H1 (cell line): ENCODE data around the gene DPP3. TPM values are rescaled to one million over a fixed set of nuclear protein-coding genes. Genes with fewer than 3 reads are reported as not detected.

Experiments
- BACH1 ChIP-seq: IDR thresholded peaks from 2 replicates; pipeline ENCODE4 v1.6.1; 2012; ENCODE audit warnings: low read length, improper control_type of control experiment
- BRCA1 ChIP-seq: IDR thresholded peaks from 2 replicates; pipeline ENCODE4 v1.6.1; 2012; ENCODE audit warnings: low read depth, low read length, improper control_type of control experiment
- CHD2 ChIP-seq: IDR thresholded peaks from 2 replicates; pipeline ENCODE4 v1.6.1; 2012; ENCODE audit warnings: low read length, improper control_type of control experiment
- CREB1 ChIP-seq: IDR thresholded peaks from 2 replicates; pipeline ENCODE4 v1.6.1; 2012; ENCODE audit warnings: inconsistent platforms
- FOSL1 ChIP-seq: IDR thresholded peaks from 2 replicates; pipeline ENCODE4 v1.6.1; 2011; ENCODE audit warnings: mild to moderate bottlenecking, low read depth, low read length, moderate library complexity; ENCODE audit not compliant: insufficient read depth
- GTF2F1 ChIP-seq: IDR thresholded peaks from 2 replicates; pipeline ENCODE4 v1.6.1; 2012; ENCODE audit warnings: low read depth, low read length, improper control_type of control experiment, borderline replicate concordance
- KDM5A ChIP-seq: fragments of 200-600 bp; IDR thresholded peaks from 2 replicates; pipeline ENCODE4 v1.7.1; 2012; ENCODE audit warnings: mild to moderate bottlenecking, low read length, inconsistent platforms, mixed read lengths
- MAFK ChIP-seq: IDR thresholded peaks from 2 replicates; pipeline ENCODE4 v1.6.1; 2012; ENCODE audit warnings: low read depth, mild to moderate bottlenecking, improper control_type of control experiment, low read length
- SIX5 ChIP-seq: IDR thresholded peaks from 2 replicates; pipeline ENCODE4 v1.6.1; 2011; ENCODE audit warnings: mild to moderate bottlenecking, low read depth, low read length
- TBP ChIP-seq: IDR thresholded peaks from 2 replicates; pipeline ENCODE4 v1.6.1; 2011; ENCODE audit warnings: low read depth, low read length, improper control_type of control experiment
- polyA plus RNA-seq, 7 experiments: library from polyadenylated mRNA; depleted of rRNA in 3 of 7; stranded (reverse) in 5 of 7; unstranded in 2 of 7; fragments of >200 nt in 5 of 7; fragments of 200-250 nt in 2 of 7; gene quantifications; 1 replicate in 5 of 7; 2 replicates in 1 of 7; 4 replicates in 1 of 7; pipeline versions ENCODE4 v1.2.1 to v1.2.3, GENCODE V29; 2011 to 2013; ENCODE audit warnings: missing spikeins in 2 of 7, mixed read lengths in 2 of 7
- total RNA-seq: library from RNA; stranded (reverse); fragmentation: NEBNext Ultra II Directional; extraction: Animal tissue kit (Norgen Biotek cat#: 25700); gene quantifications from 2 replicates; pipeline ENCODE4 v1.2.1, GENCODE V29; 2021
- TF ChIP-seq, protein P1 (sequence below): fragments of 300-600 bp; sonication (generic); IDR thresholded peaks from 2 replicates; pipeline ENCODE4 v1.7.1; 2012; ENCODE audit warnings: low read length, moderate library complexity, mild to moderate bottlenecking, inconsistent platforms; ENCODE audit not compliant: insufficient replicate concordance

Gene DPP3
- total and polyA plus RNA-seq, 2 of the 8 experiments (the other 6 are each of a cell fraction or from before 2014, with no cell fraction given), result 75.1 to 82.7 TPM

DNA sequence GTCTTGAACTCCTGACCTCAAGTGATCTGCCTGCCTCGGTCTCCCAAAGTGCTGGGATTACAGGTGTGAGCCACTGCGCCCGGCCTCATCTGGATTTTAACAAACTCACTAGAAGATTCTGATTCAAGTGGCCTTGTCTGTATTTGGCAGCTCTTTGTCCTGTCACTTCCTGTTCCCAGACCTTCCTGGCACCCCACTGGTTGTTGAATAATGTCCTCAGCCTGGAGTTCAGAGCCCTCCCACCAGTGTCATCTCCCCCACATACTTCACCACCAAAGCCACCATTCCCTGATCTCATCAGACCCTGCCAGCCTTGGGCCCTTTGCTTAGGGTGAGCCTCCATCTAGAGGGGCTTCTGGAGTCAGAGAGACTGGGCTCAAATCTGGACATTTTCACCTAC, 10.2 kb upstream of the DPP3 start (continued):
- TF ChIP-seq, protein P1, sequence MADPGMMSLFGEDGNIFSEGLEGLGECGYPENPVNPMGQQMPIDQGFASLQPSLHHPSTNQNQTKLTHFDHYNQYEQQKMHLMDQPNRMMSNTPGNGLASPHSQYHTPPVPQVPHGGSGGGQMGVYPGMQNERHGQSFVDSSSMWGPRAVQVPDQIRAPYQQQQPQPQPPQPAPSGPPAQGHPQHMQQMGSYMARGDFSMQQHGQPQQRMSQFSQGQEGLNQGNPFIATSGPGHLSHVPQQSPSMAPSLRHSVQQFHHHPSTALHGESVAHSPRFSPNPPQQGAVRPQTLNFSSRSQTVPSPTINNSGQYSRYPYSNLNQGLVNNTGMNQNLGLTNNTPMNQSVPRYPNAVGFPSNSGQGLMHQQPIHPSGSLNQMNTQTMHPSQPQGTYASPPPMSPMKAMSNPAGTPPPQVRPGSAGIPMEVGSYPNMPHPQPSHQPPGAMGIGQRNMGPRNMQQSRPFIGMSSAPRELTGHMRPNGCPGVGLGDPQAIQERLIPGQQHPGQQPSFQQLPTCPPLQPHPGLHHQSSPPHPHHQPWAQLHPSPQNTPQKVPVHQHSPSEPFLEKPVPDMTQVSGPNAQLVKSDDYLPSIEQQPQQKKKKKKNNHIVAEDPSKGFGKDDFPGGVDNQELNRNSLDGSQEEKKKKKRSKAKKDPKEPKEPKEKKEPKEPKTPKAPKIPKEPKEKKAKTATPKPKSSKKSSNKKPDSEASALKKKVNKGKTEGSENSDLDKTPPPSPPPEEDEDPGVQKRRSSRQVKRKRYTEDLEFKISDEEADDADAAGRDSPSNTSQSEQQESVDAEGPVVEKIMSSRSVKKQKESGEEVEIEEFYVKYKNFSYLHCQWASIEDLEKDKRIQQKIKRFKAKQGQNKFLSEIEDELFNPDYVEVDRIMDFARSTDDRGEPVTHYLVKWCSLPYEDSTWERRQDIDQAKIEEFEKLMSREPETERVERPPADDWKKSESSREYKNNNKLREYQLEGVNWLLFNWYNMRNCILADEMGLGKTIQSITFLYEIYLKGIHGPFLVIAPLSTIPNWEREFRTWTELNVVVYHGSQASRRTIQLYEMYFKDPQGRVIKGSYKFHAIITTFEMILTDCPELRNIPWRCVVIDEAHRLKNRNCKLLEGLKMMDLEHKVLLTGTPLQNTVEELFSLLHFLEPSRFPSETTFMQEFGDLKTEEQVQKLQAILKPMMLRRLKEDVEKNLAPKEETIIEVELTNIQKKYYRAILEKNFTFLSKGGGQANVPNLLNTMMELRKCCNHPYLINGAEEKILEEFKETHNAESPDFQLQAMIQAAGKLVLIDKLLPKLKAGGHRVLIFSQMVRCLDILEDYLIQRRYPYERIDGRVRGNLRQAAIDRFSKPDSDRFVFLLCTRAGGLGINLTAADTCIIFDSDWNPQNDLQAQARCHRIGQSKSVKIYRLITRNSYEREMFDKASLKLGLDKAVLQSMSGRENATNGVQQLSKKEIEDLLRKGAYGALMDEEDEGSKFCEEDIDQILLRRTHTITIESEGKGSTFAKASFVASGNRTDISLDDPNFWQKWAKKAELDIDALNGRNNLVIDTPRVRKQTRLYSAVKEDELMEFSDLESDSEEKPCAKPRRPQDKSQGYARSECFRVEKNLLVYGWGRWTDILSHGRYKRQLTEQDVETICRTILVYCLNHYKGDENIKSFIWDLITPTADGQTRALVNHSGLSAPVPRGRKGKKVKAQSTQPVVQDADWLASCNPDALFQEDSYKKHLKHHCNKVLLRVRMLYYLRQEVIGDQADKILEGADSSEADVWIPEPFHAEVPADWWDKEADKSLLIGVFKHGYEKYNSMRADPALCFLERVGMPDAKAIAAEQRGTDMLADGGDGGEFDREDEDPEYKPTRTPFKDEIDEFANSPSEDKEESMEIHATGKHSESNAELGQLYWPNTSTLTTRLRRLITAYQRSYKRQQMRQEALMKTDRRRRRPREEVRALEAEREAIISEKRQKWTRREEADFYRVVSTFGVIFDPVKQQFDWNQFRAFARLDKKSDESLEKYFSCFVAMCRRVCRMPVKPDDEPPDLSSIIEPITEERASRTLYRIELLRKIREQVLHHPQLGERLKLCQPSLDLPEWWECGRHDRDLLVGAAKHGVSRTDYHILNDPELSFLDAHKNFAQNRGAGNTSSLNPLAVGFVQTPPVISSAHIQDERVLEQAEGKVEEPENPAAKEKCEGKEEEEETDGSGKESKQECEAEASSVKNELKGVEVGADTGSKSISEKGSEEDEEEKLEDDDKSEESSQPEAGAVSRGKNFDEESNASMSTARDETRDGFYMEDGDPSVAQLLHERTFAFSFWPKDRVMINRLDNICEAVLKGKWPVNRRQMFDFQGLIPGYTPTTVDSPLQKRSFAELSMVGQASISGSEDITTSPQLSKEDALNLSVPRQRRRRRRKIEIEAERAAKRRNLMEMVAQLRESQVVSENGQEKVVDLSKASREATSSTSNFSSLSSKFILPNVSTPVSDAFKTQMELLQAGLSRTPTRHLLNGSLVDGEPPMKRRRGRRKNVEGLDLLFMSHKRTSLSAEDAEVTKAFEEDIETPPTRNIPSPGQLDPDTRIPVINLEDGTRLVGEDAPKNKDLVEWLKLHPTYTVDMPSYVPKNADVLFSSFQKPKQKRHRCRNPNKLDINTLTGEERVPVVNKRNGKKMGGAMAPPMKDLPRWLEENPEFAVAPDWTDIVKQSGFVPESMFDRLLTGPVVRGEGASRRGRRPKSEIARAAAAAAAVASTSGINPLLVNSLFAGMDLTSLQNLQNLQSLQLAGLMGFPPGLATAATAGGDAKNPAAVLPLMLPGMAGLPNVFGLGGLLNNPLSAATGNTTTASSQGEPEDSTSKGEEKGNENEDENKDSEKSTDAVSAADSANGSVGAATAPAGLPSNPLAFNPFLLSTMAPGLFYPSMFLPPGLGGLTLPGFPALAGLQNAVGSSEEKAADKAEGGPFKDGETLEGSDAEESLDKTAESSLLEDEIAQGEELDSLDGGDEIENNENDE, result no peak
- no peak for TF ChIP-seq SIX5
- no peak for TF ChIP-seq CHD2
- TF ChIP-seq FOSL1, result no peak
- TF ChIP-seq KDM5A, result no peak
- TF ChIP-seq TBP, result no peak
- no peak for TF ChIP-seq MAFK
- no peak for TF ChIP-seq BACH1
- no peak for TF ChIP-seq BRCA1
- TF ChIP-seq GTF2F1, result no peak
- TF ChIP-seq CREB1, result no peak
